Muscle of leg (tissue), 11 donors: Measurements from ENCODE around the gene SBNO2. TPM values are rescaled to one million over a fixed set of nuclear protein-coding genes. Genes with fewer than 3 reads are reported as not detected.

Experiments
- DNase-seq: peaks from one replicate; pipeline ENCODE4 v3.0.0; 2013
- H3K27ac ChIP-seq: one replicate; pipeline ENCODE4 v1.5.1; 2013; ENCODE audit warnings: mild to moderate bottlenecking, low read length, control low read depth
- H3K27me3 ChIP-seq: one replicate; pipeline ENCODE4 v1.6.1; 2013; ENCODE audit warnings: low read length; ENCODE audit not compliant: control insufficient read depth, insufficient read depth
- H3K36me3 ChIP-seq: one replicate; pipeline ENCODE4 v1.6.1; 2013; ENCODE audit warnings: low read length; ENCODE audit not compliant: control insufficient read depth, insufficient read depth
- H3K4me1 ChIP-seq: one replicate; pipeline ENCODE4 v1.6.1; 2013; ENCODE audit warnings: low read length; ENCODE audit not compliant: control insufficient read depth, insufficient read depth
- H3K4me3 ChIP-seq: one replicate; pipeline ENCODE4 v1.5.1; 2013; ENCODE audit warnings: low read length, control low read depth
- H3K9me3 ChIP-seq: replicated peaks from 2 replicates; pipeline ENCODE4 v1.6.1; 2013; ENCODE audit warnings: low read depth, low read length; ENCODE audit not compliant: control insufficient read depth
- WGBS: methylation state at CpG from one replicate; pipeline ENCODE4 v1.1.5; 2013; ENCODE audit warnings: missing lambda C conversion rate; ENCODE audit not compliant: insufficient coverage; 5-methylcytosine and 5-hydroxymethylcytosine counted together
- polyA plus RNA-seq, 8 donors: library from polyadenylated mRNA; unstranded; fragments of 120-200 nt; gene quantifications; one replicate each; pipeline versions ENCODE4 v1.2.1 to v1.2.3, GENCODE V29; 2013; ENCODE audit warnings: inconsistent platforms in 1 of 8, low replicate concordance in 1 of 8; ENCODE audit not compliant: insufficient read length in 8 of 8, insufficient read depth in 1 of 8
- total RNA-seq: library from RNA; stranded (reverse); fragments of 120-200 nt; gene quantifications from one replicate; pipeline ENCODE4 v1.2.4, GENCODE V29; 2013

Gene SBNO2
- total and polyA plus RNA-seq, 9 donors: 7.4 to 16.7 (median 12.2) TPM

- Histone ChIP-seq H3K27ac (no peak overlapping the region), H3K9me3 (peaks cover 18% of the 10 kb centered on the region), H3K27me3 (peaks cover 41% of the 10 kb centered on the region), H3K4me3 (no peak overlapping the region), H3K36me3 (peaks cover 8% of the 10 kb centered on the region), H3K4me1 (peaks cover 28% of the 10 kb centered on the region)
- 82% methylated on average over 15 of the region's 17 CpGs for WGBS
- DNase-seq: no peak
These were observed 111.6 kb downstream of the SBNO2 start for GRCh38 chr19:1062387-1063029.

DNA sequence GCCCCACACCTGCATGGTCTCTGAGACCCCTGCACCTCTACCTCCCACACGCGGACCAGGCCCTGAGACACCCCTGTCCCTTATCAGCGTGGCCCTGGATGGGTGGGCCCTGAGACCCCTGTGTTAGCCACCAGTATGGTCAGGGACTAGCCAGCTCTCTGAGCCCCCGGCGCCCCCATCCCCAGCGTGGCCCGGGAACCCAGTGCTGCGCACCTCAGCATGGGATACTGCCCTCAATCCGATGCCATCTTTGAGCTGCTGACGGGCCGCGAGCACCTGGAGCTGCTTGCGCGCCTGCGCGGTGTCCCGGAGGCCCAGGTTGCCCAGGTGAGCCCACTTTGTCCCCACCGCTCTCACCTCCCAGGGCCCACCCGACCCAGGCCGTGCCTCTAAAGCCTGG, 112.1 kb downstream of the SBNO2 start:
- peaks cover 10% of the 10 kb centered on the region for H3K36me3 ChIP-seq
- H3K27me3 ChIP-seq: peaks cover 36% of the 10 kb centered on the region
- 92% methylated on average over 20 of the region's 20 CpGs for WGBS

GRCh38 chr19:1060689-1061088, 113.4 kb downstream of the SBNO2 start:
- Histone ChIP-seq H3K4me3 (no peak overlapping the region), H3K27me3 (peaks cover 25% of the 10 kb centered on the region), H3K9me3 (peaks cover 36% of the 10 kb centered on the region), H3K27ac (no peak overlapping the region), H3K36me3 (peaks cover 23% of the 10 kb centered on the region), H3K4me1 (peaks cover 13% of the 10 kb centered on the region)
- 56% methylated on average over 1 of the region's 5 CpGs for WGBS
- no peak for DNase-seq

More for the DNA sequence above, 112.1 kb downstream of the SBNO2 start:
- Histone ChIP-seq H3K9me3 (peaks cover 23% of the 10 kb centered on the region), H3K4me3 (no peak overlapping the region), H3K4me1 (peaks cover 23% of the 10 kb centered on the region), H3K27ac (no peak overlapping the region)
- no peak for DNase-seq

- WGBS: 100% methylated on average over 4 of the region's 5 CpGs
- DNase-seq: no peak
- Histone ChIP-seq H3K9me3 (peaks cover 44% of the 10 kb centered on the region), H3K27me3 (peaks cover 2% of the 10 kb centered on the region), H3K36me3 (peaks cover 27% of the 10 kb centered on the region), H3K4me1 (no peaks in the 10 kb centered on the region), H3K27ac (no peak overlapping the region), H3K4me3 (no peak overlapping the region)
These were observed 116.0 kb downstream of the SBNO2 start for GRCh38 chr19:1058112-1058511.

Other genes starting within 250 kb of the SBNO2 start
- 9.7 TPM for gene ARID3A, start 248.2 kb downstream of the SBNO2 start, total RNA-seq
- gene ARID3A, start 248.2 kb downstream of the SBNO2 start, polyA plus RNA-seq: 10 to 100 TPM in 7 of 8 donors, 1 to 10 TPM in 1; 9.4 to 19.1 (median 16.7) TPM
- gene WDR18, start 189.9 kb downstream of the SBNO2 start, total RNA-seq: 24.6 TPM
- 10 to 100 TPM; 25.9 to 46.9 (median 32.8) TPM for gene WDR18, start 189.9 kb downstream of the SBNO2 start, polyA plus RNA-seq
- gene GRIN3B, start 173.8 kb downstream of the SBNO2 start, total RNA-seq: not detected
- gene GRIN3B, start 173.8 kb downstream of the SBNO2 start, polyA plus RNA-seq: under 1 TPM; 0.11 to 0.58 (median 0.30) TPM
- 60.5 TPM for gene TMEM259, start 153.1 kb downstream of the SBNO2 start, total RNA-seq
- 100 to 1,000 TPM in 3 of 8 donors, 10 to 100 TPM in 5; 73.8 to 115 (median 87.3) TPM for gene TMEM259, start 153.1 kb downstream of the SBNO2 start, polyA plus RNA-seq
- not detected for gene RNU6-2, start 152.7 kb downstream of the SBNO2 start, total RNA-seq
- gene RNU6-2, start 152.7 kb downstream of the SBNO2 start, polyA plus RNA-seq: not detected
- gene CNN2, start 147.7 kb downstream of the SBNO2 start, total RNA-seq: 31.3 TPM
- gene CNN2, start 147.7 kb downstream of the SBNO2 start, polyA plus RNA-seq: 10 to 100 TPM; 51.3 to 64.9 (median 54.3) TPM
- gene ABCA7, start 134.2 kb downstream of the SBNO2 start, total RNA-seq: 8.9 TPM
- 10 to 100 TPM in 7 of 8 donors, 1 to 10 TPM in 1; 7.9 to 23.0 (median 15.6) TPM for gene ABCA7, start 134.2 kb downstream of the SBNO2 start, polyA plus RNA-seq
- gene ARHGAP45, start 107.1 kb downstream of the SBNO2 start, total RNA-seq: 5.0 TPM
- 10 to 100 TPM in 7 of 8 donors, 1 to 10 TPM in 1; 8.6 to 13.1 (median 11.2) TPM for gene ARHGAP45, start 107.1 kb downstream of the SBNO2 start, polyA plus RNA-seq
- 69.6 TPM for gene POLR2E, start 78.9 kb downstream of the SBNO2 start, total RNA-seq
- 100 to 1,000 TPM; 117 to 149 (median 133) TPM for gene POLR2E, start 78.9 kb downstream of the SBNO2 start, polyA plus RNA-seq
- 145 TPM for gene GPX4, start 70.3 kb downstream of the SBNO2 start, total RNA-seq
- gene GPX4, start 70.3 kb downstream of the SBNO2 start, polyA plus RNA-seq: 100 to 1,000 TPM; 156 to 203 (median 163) TPM
- gene STK11, start 31.5 kb upstream of the SBNO2 start, total RNA-seq: 46.9 TPM
- gene STK11, start 31.5 kb upstream of the SBNO2 start, polyA plus RNA-seq: 10 to 100 TPM; 45.3 to 59.1 (median 56.8) TPM
- 0.84 TPM for gene CBARP, start 63.7 kb upstream of the SBNO2 start, total RNA-seq
- 1 to 10 TPM; 1.1 to 2.9 (median 1.9) TPM for gene CBARP, start 63.7 kb upstream of the SBNO2 start, polyA plus RNA-seq
- 99.2 TPM for gene ATP5F1D, start 67.5 kb upstream of the SBNO2 start, total RNA-seq
- gene ATP5F1D, start 67.5 kb upstream of the SBNO2 start, polyA plus RNA-seq: 100 to 1,000 TPM; 134 to 211 (median 166) TPM
- 9.2 TPM for gene MIDN, start 74.3 kb upstream of the SBNO2 start, total RNA-seq
- 10 to 100 TPM; 27.8 to 54.7 (median 41.0) TPM for gene MIDN, start 74.3 kb upstream of the SBNO2 start, polyA plus RNA-seq
- gene CIRBP, start 95.1 kb upstream of the SBNO2 start, total RNA-seq: 402 TPM
- 100 to 1,000 TPM; 505 to 613 (median 556) TPM for gene CIRBP, start 95.1 kb upstream of the SBNO2 start, polyA plus RNA-seq
- gene FAM174C, start 101.3 kb upstream of the SBNO2 start, total RNA-seq: 14.0 TPM
- 10 to 100 TPM; 11.6 to 17.8 (median 15.1) TPM for gene FAM174C, start 101.3 kb upstream of the SBNO2 start, polyA plus RNA-seq
- 1.1 TPM for gene EFNA2, start 111.6 kb upstream of the SBNO2 start, total RNA-seq
- 1 to 10 TPM in 7 of 8 donors, under 1 TPM in 1; 0.42 to 4.5 (median 2.5) TPM for gene EFNA2, start 111.6 kb upstream of the SBNO2 start, polyA plus RNA-seq
- gene NDUFS7, start 209.6 kb upstream of the SBNO2 start, total RNA-seq: 73.5 TPM
- gene NDUFS7, start 209.6 kb upstream of the SBNO2 start, polyA plus RNA-seq: 100 to 1,000 TPM in 1 of 8 donors, 10 to 100 TPM in 7; 67.7 to 106 (median 89.7) TPM
- 115 TPM for gene GAMT, start 227.3 kb upstream of the SBNO2 start, total RNA-seq
- 100 to 1,000 TPM; 149 to 232 (median 209) TPM for gene GAMT, start 227.3 kb upstream of the SBNO2 start, polyA plus RNA-seq
- 41.0 TPM for gene DAZAP1, start 233.3 kb upstream of the SBNO2 start, total RNA-seq
- 10 to 100 TPM; 61.0 to 80.2 (median 69.6) TPM for gene DAZAP1, start 233.3 kb upstream of the SBNO2 start, polyA plus RNA-seq